IgD-negative memory B cell (primary cell): ENCODE data around the gene PSMA2. TPM values are rescaled to one million over a fixed set of nuclear protein-coding genes. Genes with fewer than 3 reads are reported as not detected.

Experiments
- H3K27ac Mint-ChIP-seq, 3 donors: one replicate each; pipeline ENCODE4 v1.8.0; 2020 to 2022; ENCODE audit warnings: mild to moderate bottlenecking in 3 of 3, mixed read lengths in 3 of 3, moderate library complexity in 1 of 3
- H3K27me3 Mint-ChIP-seq: one replicate; pipeline ENCODE4 v1.8.0; 2021; ENCODE audit warnings: mixed read lengths
- H3K36me3 Mint-ChIP-seq: one replicate; pipeline ENCODE4 v1.8.0; 2020; ENCODE audit warnings: mild to moderate bottlenecking, mixed read lengths
- H3K4me1 Mint-ChIP-seq, 3 donors: one replicate each; pipeline ENCODE4 v1.8.0; 2020 to 2022; ENCODE audit warnings: mixed read lengths in 3 of 3, mild to moderate bottlenecking in 1 of 3
- H3K4me3 Mint-ChIP-seq, 4 donors: one replicate each; pipeline ENCODE4 v1.8.0; 2020 to 2022; ENCODE audit warnings: mild to moderate bottlenecking in 4 of 4, mixed read lengths in 4 of 4, moderate library complexity in 3 of 4
- H3K9me3 Mint-ChIP-seq, 3 donors: one replicate each; pipeline ENCODE4 v1.8.0; 2020 to 2021; ENCODE audit warnings: mixed read lengths in 3 of 3, mild to moderate bottlenecking in 1 of 3
- polyA plus RNA-seq: library from polyadenylated mRNA; unstranded; fragments of 300-500 nt; fragmentation: Illumina TruSeq; gene quantifications from one replicate; pipeline ENCODE4 v1.2.3, GENCODE V29; 2021

PSMA2 gene
- polyA plus RNA-seq, 1 donor from 2014 or later, result 168 TPM

DNA sequence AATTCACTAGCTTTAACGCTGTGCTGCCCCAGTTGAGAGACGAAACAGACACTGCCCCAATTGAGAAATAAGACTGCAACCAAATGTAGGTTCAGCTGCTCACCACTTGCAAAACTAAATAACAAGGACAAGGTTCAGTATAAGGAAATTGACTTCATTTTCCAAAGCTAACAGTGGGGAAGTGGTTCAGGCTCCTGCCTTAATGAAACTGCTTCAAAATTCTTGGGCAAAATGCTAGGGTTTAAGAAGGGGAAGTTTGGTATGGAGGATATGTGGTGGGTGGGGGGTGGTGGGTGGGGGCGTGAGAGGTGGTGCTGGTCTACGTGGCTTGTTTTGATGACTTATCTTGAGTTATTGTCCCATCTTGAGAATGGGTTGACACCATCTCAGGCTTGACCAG lies 22.0 kb upstream of the PSMA2 start:
- H3K27me3 Mint-ChIP-seq, result peaks cover 3% of the 10 kb centered on the region
- no peak overlapping the region for H3K4me3 Mint-ChIP-seq
- no peaks in the 10 kb centered on the region for H3K4me1 Mint-ChIP-seq
- H3K36me3 Mint-ChIP-seq, result no peaks in the 10 kb centered on the region
- peaks cover 3 to 9% (median 4%) of the 10 kb centered on the region in 3 donors for H3K9me3 Mint-ChIP-seq
- no peak overlapping the region for H3K27ac Mint-ChIP-seq

DNA sequence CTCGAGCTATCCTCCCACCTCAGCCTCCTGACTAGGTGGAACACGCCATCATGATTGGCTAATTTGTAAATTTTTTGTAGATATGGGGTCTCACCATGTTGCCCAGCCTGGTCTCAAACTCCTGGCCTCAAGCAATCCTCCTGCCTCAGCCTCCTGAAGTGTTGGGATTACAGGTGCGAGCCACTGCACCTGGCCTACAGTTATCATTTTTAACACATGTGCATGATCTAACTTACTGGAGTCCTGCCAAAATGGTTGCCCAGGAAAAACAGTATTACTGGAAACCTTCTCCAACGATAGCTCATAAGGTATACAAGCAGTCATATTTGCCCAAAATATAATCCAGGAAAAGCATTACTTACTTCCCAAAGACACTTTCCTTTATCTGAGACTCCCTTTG lies 20.4 kb upstream of the PSMA2 start:
- H3K36me3 Mint-ChIP-seq, result no peaks in the 10 kb centered on the region
- H3K9me3 Mint-ChIP-seq, result peaks cover 3 to 9% (median 4%) of the 10 kb centered on the region in 3 donors
- no peak overlapping the region for H3K27ac Mint-ChIP-seq
- H3K4me3 Mint-ChIP-seq, result no peak overlapping the region
- H3K4me1 Mint-ChIP-seq, result no peaks in the 10 kb centered on the region
- peaks cover 3% of the 10 kb centered on the region for H3K27me3 Mint-ChIP-seq

DNA sequence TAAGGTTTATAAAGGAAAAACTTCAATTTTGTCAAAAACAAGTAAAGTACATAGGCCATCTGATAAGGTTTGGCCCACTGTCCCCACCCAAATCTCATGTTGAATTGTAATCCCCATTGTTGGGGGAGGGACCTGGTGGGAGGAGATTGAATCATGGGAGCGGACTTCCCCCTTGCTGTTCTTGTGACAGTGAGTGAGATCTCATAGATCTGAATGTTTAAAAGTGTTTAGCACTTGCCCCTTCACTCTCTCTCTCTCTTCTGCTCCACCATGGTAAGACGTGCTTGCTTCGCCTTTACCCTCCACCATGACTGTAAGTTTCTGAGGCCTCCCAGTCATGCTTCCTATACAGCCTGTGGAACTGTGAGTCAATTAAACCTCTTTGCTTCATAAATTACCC lies 18.4 kb upstream of the PSMA2 start:
- Mint-ChIP-seq H3K27me3 (peaks cover 3% of the 10 kb centered on the region), H3K4me3 (no peak overlapping the region), H3K27ac (no peak overlapping the region), H3K4me1 (peaks cover 0 to 6% (median 0%) of the 10 kb centered on the region in 3 donors), H3K9me3 (peaks cover 0 to 6% (median 0%) of the 10 kb centered on the region in 3 donors), H3K36me3 (no peaks in the 10 kb centered on the region)

DNA sequence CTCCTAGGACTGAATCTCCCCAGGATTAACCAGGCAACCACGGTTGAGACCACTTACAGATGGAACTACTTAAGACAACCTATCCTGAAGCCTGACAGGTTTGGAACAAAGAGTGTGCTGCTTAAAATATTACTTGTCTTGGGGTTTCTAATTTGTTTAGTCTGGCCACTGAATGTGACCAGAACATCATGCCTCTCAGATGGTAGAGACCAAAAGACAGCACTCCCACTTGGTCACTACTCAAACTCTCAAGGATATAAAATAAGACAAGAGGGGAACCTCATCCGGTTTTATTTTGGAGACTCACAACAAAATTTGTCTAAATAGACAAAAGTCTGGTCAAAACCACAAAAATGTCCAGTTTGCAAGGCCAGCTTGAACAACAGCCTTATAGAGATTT lies 15.5 kb upstream of the PSMA2 start:
- Mint-ChIP-seq H3K4me3 (no peak overlapping the region), H3K9me3 (no peaks in the 10 kb centered on the region), H3K27ac (no peak overlapping the region), H3K27me3 (peaks cover 3% of the 10 kb centered on the region), H3K36me3 (peaks cover 2% of the 10 kb centered on the region), H3K4me1 (peaks cover 0 to 6% (median 0%) of the 10 kb centered on the region in 3 donors)

DNA sequence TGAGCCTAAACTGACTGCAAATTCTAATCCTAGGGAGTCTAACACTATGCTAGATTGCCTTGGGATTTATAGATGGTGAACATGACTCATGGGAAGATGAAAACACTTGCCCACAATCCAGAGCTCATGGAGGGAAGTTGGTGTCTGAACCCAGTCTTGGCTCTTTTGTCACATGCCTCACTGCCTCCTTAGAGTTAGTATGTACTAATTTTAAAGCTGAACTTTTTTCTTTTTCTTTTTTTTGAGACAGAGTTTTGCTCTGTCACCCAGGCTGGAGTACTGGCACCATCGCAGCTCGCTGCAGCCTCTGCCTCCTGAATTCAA lies 14.6 kb upstream of the PSMA2 start:
- peaks cover 0 to 6% (median 0%) of the 10 kb centered on the region in 3 donors for H3K4me1 Mint-ChIP-seq
- no peaks in the 10 kb centered on the region for H3K27me3 Mint-ChIP-seq

DNA sequence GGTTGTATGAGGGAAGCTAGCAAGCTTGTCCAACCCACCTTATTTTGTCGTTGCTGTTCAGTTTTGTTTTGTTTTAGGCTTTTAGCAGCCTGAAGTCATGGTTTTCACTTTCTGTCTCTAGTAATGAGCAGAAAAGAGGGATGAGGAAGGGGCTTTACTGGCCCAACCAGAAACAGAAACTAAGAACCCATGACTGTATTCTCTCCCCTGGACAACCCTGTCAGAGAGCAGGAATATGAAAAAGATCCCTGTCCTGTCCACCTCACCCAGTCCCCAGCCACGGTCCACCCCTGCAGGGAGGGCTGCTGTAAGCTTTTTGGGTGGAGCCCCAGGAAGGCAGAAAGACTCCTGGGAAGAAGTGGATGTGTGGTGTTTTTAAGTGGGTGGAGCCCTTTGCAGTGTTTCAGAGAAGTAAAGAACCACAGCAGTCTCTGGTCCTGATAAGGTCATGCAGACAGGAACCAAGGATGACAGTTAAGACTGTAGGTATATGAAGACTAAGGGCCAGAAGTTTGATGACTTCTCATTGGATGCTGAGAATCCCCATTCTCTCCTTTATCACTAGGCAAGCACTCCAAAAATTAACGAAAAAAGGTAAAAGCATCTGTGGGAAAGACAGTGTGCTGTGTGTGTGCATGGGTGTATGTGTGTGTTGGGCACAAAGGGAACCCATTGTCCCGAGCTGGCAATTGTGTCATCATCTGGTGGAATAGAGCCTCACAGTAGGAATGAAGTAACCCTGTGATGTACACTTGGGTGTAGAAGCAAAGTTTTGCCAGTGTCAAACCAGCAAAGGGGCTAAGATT lies 14.1 kb upstream of the PSMA2 start:
- peak overlapping the region in 1 of 4 donors; percentile 55 for H3K4me3 Mint-ChIP-seq
- no peak overlapping the region for H3K27ac Mint-ChIP-seq
- no peaks in the 10 kb centered on the region for H3K27me3 Mint-ChIP-seq
- no peaks in the 10 kb centered on the region for H3K9me3 Mint-ChIP-seq
- H3K4me1 Mint-ChIP-seq, result peaks cover 0 to 6% (median 0%) of the 10 kb centered on the region in 3 donors
- peaks cover 2% of the 10 kb centered on the region for H3K36me3 Mint-ChIP-seq

More for the DNA sequence above, 14.6 kb upstream of the PSMA2 start:
- Mint-ChIP-seq H3K27ac (no peak overlapping the region), H3K36me3 (peaks cover 2% of the 10 kb centered on the region), H3K9me3 (no peaks in the 10 kb centered on the region), H3K4me3 (no peak overlapping the region)

DNA sequence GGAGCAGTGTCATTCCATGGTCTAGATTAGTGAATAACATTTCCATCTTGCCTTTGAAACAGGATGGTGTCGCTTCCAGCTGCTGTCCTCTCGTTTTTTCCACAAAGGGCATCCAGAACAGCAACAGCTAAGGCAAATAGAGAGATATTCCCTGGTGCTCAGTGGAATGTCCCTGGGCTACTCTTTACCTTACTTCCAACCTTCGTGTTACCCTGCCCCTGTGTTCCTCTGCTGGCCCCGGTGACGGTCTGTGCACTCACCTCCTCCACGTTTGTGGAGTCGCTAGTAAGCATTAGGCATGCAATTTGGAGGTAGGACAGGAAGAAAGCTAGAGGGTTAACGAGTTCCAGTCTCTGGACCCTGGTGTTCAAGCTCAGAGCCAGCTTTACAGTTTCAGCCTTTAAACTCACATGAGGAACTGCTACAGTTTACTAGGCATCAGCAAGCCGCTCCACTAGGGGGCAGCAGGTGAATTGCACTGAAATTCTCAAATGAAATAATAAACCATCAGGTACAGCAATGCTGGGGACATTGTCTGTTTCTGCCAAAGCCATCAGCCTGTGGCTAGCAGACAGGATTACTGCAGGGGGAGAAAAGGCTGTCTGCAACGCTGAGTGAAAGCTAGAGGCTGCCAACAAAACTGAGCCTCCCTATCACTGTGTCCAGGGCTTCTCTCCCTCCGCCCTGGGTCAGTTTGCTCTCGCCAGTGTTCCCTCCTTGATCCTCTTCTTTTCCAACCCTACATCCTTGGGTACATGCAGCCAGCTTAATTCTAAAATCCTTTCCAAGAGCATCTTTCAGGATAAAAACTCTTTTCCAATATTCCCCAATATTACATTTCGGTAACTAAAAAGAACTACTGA lies 9.2 kb upstream of the PSMA2 start:
- Mint-ChIP-seq H3K4me1 (peaks cover 0 to 9% (median 4%) of the 10 kb centered on the region in 3 donors), H3K9me3 (no peaks in the 10 kb centered on the region), H3K4me3 (no peak overlapping the region), H3K27ac (peak overlapping the region in 1 of 3 donors; percentile 60), H3K36me3 (peaks cover 2% of the 10 kb centered on the region), H3K27me3 (no peaks in the 10 kb centered on the region)

DNA sequence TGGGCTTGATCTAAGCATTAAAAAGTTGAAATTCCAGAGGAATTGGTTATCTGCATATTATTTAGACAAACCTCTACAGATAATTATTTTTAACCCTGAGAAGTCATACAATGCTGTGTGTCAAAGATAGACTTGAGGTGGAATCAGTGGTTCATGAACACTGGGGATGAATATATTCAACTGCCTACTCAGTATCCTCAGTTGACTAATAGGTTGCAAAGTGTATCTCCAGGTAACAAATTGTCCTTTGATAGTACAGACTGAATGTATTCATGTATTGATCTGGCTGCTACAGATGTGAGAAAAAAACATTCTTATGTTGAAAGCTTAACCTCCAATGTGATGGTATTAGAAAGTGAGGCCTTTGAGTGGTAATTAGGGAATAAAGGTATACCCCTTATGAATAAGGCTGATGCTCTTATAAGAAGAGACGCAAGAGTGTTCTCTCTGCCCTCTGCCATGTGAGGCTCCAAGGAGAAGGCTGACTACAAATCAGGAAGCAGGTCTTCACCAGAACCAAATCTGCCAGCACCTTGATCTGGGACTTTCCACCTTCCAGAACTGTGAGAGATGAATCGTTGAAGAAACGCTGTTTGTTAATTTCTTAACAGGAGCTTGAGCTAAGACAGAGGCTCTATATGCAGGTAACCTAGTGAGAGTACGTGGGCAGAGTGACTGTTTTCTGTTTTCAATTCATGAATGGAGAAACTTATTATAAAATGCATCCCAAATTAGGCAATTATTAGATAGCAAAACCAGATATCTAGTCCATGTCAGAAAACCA lies 7.7 kb upstream of the PSMA2 start:
- Mint-ChIP-seq H3K9me3 (no peaks in the 10 kb centered on the region), H3K27me3 (no peaks in the 10 kb centered on the region), H3K27ac (peak overlapping the region in 1 of 3 donors; percentile 85), H3K4me3 (no peak overlapping the region), H3K4me1 (peaks cover 0 to 14% (median 7%) of the 10 kb centered on the region in 3 donors), H3K36me3 (peaks cover 2% of the 10 kb centered on the region)

DNA sequence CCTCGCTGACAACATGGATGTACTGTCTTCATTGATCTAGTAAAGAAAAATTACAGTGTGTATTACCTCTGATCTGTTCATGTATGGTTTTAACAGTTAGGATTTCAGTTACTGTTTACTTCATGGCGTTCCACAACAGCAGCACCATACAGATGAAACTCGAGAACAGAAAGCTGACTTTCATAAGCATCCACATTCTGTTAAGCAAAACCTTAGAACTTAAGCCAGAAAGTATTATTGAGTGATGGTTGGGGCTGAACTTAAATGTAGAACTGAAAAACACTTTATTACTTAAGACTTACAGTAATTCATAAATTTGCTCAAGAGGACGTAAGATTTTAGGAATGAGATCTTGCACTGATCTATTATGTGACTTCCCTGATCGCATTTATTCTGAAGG lies 3.9 kb upstream of the PSMA2 start:
- no peaks in the 10 kb centered on the region for H3K36me3 Mint-ChIP-seq
- H3K4me3 Mint-ChIP-seq, result peak overlapping the region in 2 of 4 donors; percentile 2 to 67
- peaks cover 15 to 32% (median 25%) of the 10 kb centered on the region in 3 donors for H3K4me1 Mint-ChIP-seq
- no peak overlapping the region for H3K27ac Mint-ChIP-seq
- H3K27me3 Mint-ChIP-seq, result no peaks in the 10 kb centered on the region
- no peaks in the 10 kb centered on the region for H3K9me3 Mint-ChIP-seq

DNA sequence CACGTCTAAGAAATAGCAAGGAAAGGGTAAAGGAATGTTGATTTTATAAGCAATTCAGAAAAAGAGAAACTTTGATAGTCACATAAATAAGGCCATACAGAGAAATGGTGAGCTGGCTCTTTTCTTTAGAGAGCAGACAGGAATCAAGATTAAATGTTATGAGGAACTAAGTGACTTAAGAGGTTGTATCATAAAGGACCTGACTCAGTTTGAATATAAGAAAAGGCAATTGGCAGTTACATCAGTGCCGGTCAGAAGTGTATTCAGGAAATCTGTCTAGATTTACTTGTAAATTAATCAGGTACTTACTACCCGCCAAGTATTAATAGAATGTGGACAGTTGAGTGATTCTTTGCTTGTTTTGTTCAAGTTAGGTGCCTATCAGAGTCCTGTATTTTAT lies 2.3 kb upstream of the PSMA2 start:
- H3K27ac Mint-ChIP-seq, result peak overlapping the region; percentile 12 to 76 (median 18)
- no peaks in the 10 kb centered on the region for H3K9me3 Mint-ChIP-seq
- H3K4me3 Mint-ChIP-seq, result peak overlapping the region; percentile 28 to 95 (median 78)
- no peaks in the 10 kb centered on the region for H3K36me3 Mint-ChIP-seq
- H3K27me3 Mint-ChIP-seq, result no peaks in the 10 kb centered on the region
- peaks cover 21 to 39% (median 34%) of the 10 kb centered on the region in 3 donors for H3K4me1 Mint-ChIP-seq

DNA sequence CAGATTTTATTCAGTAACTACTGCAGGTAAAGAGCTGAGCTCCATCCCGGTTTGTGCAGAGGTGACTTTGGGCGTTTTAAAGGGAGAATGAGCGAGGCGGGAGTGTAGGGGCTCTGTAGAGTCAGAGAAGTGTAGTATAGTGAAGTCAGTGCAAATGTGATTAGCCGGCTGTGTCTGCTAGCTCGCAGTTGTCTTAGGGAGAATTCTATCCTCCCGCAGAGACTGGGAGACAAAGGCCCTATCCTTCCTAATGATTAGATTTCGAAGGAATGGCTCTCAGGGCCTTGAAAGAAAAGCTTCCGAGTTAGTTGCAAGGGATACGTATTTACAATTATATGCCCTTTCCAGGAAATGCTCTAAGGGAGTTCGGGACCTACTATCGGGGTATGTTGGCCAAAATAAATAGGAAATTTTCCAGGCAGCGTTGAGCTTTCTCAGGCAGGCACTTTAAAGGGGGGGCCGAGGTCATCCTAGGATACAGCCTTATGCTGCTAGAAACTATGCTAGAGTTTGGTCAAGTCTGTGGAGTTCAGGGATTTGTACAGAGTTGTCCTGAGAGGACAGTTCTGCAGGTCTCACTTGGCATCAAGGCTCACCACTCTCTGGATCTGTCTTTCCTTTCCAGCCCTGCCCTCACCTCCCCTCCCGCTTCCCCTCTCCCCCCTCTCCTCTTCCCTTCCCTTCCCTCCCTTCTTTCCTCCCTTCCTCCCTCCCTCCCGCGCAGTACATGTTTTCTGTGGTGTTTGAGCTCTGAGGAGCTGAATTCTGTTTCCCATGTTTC lies 1.0 kb upstream of the PSMA2 start:
- Mint-ChIP-seq H3K36me3 (no peaks in the 10 kb centered on the region), H3K4me1 (peaks cover 28 to 48% (median 42%) of the 10 kb centered on the region in 3 donors), H3K4me3 (peak overlapping the region; percentile 92 to 99 (median 96)), H3K27ac (peak overlapping the region; percentile 58 to 97 (median 84)), H3K27me3 (no peaks in the 10 kb centered on the region), H3K9me3 (no peaks in the 10 kb centered on the region)

DNA sequence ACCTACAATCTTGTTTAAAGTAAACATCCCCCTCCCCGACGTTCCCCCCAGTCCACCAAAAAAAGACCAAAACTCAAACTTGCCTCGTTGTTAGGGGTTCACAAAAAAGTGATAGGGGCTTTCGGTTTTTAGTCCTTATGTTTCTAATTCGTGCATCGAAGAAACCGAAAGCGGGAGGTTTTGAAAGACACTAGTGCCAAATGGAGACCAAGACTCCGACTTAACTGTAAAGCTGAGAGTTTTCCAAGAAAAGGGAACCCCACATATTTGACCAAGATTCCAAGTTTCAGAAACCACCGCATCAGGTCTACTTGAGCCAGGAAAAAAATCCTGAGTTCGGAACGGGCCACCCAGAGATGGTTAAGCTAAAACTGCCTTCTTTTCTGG lies 534 bp downstream of the PSMA2 start:
- H3K27me3 Mint-ChIP-seq, result no peaks in the 10 kb centered on the region
- peaks cover 32 to 49% (median 49%) of the 10 kb centered on the region in 3 donors for H3K4me1 Mint-ChIP-seq

DNA sequence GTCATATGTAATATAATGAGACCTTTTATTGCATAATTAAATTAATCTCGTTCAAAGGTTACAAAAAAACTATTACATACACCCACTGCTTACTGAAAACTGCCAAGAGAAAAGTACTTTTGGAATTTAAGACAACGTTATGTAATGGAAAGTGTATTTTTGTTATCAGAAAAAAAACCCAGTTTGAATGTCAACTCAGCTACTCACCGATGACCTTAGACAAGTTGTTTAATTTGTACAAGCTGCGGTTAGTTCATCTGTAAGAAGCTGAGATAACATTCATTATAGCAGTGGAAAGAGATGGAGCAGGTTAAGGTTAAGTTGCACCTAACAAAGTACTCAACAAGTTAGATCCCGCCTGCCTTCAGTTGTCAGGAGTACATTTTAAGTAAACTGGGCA lies 1.1 kb downstream of the PSMA2 start:
- H3K27me3 Mint-ChIP-seq, result no peaks in the 10 kb centered on the region
- H3K36me3 Mint-ChIP-seq, result no peaks in the 10 kb centered on the region
- no peaks in the 10 kb centered on the region for H3K9me3 Mint-ChIP-seq
- H3K4me1 Mint-ChIP-seq, result peaks cover 33 to 49% (median 47%) of the 10 kb centered on the region in 3 donors
- H3K27ac Mint-ChIP-seq, result peak overlapping the region in 2 of 3 donors; percentile 58 to 84
- H3K4me3 Mint-ChIP-seq, result peak overlapping the region; percentile 92 to 99 (median 96)

More for the DNA sequence above, 534 bp downstream of the PSMA2 start:
- peak overlapping the region; percentile 92 to 99 (median 96) for H3K4me3 Mint-ChIP-seq
- no peaks in the 10 kb centered on the region for H3K36me3 Mint-ChIP-seq
- H3K27ac Mint-ChIP-seq, result peak overlapping the region; percentile 58 to 97 (median 84)
- H3K9me3 Mint-ChIP-seq, result no peaks in the 10 kb centered on the region

DNA sequence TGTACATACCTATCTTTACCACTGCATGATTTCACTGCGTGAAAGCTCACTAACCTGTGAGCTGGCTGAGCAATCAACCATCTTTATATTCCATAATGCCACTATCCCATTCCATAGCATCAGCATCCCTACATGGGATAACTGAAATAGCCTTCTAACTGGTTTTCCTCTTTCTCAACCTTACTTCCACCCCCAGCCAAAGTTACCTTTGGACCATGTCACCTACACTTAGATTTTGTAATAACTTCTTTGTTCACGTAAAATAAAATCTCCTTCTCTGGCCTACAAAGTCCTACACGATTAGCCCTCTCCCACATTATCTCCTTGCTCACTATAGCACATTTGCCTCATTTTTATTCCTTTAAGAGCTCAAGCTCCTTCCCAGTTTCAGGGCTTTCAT lies 2.5 kb downstream of the PSMA2 start:
- Mint-ChIP-seq H3K9me3 (no peaks in the 10 kb centered on the region), H3K4me1 (peaks cover 37 to 52% (median 43%) of the 10 kb centered on the region in 3 donors), H3K4me3 (peak overlapping the region in 2 of 4 donors; percentile 1 to 65), H3K27ac (peak overlapping the region in 1 of 3 donors; percentile 75), H3K27me3 (no peaks in the 10 kb centered on the region), H3K36me3 (no peaks in the 10 kb centered on the region)
